ENCODE measurements around the gene B4GAT1.
A peak's percentile ranks its signal among the peaks of the same experiment; 100 is the strongest.

B4GAT1 gene

GRCh38 chr11:66336234-66337102 lies 11.0 kb downstream of the B4GAT1 start, which contains the start of gene RIN1:
Gene RIN1, minus strand, starts transcription at chr11:66336434. Its CDS starts 32 bp downstream, at chr11:66336402.
- DNase-seq, result peak in 1 of 6 experiments; percentile 24

DNA sequence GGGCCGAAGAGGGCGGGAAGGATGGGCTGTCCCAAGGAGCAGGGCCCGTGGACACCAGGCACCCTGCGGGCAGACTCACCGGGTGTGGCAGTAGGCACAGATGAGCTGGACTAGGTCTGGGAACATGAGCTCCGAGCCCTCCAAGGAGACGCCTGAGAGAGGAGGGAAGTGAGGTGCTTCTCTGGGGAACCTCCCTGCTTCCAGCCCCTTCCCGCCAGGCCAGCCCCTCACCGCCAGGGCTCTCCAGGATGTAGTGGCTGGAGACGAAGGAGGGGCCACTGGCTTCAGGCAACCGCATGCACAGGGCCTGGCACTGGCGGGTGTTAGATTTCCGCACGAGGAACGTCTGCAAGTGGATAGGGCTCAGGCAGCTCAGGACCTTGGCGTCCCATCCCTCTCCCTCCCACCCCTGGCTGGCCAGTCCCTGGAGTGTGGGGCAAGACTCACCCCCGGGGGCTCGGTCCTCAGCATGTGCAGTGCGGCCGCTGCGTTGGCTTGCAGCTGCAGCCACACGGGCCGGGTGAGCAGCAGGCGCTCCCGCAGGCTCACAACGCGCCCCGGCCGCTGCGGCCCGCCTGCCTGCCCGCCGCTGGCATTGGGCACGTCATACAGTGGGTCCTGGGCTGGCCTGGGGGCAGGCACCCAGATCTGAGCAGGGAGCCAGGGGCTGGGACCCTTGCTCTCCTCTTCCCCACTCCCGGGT lies 11.7 kb downstream of the B4GAT1 start:
- DNase-seq, result peak in 1 of 6 experiments; percentile 18

DNA sequence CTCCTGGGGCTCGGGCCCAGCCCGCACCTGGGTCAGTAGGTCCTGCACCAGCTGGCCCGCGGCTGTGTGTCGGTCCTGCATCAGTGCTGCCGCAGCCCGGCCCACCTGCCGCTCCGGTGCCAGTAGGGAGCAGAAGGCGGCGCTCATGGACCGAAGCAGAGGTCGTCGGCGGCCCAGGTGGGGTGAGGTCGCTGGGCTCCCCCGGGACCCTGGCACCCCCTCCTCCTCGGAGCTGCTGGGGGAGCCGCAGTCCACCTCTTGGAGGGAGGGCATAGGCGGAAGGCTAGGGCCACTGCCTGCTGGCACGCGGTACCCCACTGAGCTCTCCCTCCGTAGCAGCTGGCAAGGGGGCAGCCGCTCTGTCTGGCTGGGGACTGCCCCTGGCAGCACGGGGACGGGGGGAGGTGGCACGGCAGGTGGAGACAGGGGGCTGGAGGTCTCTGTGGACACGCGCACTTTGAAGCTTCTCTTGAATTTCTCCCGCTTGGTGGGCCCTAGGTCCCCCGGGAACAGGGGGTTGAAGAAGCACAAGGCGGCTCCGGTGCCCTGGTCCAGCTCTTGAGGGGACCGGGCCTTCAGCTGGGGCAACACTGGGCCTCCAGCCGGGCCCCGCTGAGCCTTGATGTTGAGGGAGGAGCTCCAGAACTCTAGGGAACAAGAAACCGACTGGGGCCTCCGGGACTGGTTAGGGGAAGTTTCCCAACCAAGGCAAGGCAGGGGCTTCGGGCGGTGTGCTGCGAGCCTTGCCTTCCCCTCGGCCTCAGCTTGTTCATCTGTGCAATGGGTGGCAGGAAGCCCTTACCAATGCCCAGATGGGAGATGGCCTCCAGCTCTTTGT lies 12.6 kb downstream of the B4GAT1 start:
- DNase-seq, result no peak

DNA sequence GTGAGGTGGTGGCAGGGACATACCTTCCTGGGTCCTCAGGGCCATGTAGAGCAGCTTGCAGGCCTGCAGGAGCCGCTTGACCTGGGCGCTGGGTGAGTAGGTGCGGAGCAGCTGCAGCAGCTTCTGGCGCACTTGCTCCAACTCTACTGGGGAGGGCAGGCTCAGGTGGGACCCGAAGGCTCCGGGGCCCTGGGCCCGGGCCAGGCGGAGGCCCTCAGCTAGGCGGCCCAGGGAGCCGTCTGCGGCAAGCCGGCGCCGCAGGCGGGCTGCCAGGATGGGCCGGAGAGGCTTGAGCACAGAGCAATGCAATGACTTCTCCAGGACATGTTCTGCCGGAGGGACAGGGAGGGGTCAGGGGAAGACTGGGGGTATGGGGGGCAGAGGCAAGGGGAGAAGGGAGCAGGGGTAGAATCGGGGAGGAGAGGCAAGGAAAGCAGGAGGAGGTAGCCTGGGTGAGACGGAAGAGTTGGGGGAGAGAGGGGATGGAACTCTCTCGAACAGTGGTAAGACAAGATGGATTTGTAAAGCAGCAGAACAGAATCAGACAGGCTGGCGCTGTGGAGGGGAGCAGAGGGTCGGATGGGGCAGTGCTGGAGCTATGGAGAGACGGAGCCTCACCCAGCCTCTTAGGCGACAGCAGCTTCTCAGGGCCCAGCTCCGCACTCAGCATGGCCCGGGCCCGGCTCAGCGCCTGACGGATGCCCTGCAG lies 13.4 kb downstream of the B4GAT1 start:
- no peak for DNase-seq

DNA sequence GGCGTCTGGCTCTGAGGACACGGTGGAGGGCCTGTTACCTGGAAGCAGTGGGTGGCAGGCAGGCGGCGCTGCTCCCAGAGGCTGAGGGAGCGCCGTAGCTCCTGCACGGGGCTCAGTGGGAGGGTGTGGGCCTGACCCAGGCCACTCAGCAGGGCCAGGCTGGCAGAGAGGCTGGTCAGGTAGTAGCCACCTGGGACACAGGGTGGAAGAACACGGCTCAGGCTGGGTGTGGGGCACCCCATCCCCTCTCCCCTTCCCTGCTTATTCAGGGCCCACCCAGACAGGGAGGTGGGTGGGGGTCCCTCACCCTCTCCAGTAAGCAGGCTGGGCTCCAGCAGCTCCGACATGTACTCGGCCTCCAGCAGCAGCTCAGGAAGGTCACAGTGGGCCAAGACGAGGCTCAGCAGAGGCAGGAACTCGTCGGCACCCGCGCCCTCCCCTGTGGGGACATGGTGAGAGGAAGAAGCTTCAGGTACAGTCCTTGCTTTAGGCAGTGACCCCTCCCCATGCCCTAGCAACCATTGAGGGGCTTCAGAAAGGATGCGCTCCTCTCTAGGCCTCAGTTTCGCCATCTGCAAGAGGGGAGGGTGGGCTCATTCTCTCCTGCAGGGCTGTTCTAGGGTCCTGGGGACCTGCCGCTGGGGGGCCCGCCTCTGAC lies 14.1 kb downstream of the B4GAT1 start:
- DNase-seq, result no peak

GRCh38 chr11:66332371-66333219 lies 14.8 kb downstream of the B4GAT1 start:
- DNase-seq, result no peak

- DNase-seq, result no peak
Observed at GRCh38 chr11:66331542-66332370, 15.7 kb downstream of the B4GAT1 start.

DNA sequence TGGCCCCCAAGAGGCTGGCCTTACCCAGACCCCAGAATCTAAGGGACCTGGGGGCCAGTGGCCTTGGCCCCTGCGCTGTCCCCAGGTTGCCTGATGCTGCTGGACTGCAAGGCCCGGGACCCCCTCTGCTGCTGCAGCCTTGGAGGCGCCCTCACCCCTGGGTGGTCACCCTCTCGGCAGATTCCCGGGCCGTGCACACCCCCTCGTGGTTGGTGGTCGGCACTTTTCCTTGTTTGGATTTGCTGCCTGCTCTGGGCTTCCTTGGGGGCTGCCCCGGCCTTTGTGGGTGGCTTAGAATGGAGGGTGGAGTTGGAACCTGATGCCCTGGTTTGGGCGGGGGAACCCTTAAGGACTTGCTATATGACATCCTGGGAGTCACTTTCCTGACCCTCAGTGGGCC lies 16.5 kb downstream of the B4GAT1 start:
- no peak for DNase-seq

- DNase-seq, result no peak
Observed at GRCh38 chr11:66329165-66329673, 18.2 kb downstream of the B4GAT1 start.

DNA sequence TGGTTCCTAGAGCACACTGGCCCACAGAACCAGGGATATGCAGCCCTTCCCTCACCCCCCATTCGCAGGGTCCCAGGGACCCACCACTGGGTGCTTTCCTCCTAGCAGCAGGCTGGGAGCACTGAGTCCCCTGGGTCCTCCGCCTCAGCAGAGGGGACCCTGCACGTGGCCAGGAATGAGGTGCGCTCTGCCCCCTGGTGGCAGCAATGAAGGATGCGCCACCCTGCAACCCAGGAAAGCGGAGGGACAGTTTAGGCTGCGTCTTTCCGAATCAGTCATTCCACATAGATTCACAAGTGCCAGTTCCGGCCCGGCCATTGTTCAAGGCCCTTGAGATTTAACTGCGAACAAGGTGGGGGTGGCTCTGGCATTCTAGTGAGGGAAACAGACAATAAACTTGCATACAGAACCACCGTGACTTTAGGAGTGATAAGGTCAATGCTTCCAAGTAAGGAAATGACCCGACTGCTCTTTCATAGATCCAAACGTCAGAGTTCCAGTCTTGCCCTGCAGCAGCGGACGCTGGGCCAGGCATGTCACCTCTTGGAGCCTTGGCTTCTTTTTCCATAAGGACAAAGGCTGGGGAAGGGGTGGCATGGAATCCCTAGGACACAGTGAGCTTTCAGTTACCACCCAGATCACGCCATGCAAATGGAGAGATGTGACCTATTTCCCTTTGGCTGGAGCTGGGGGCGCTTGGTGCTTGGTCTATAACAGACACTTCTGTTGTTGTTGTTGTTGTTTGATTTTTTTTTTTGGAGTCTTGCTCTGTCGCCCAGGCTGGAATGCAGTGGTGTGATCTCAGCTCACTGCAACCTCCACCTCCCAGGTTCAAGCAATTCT lies 18.9 kb downstream of the B4GAT1 start:
- DNase-seq, result peak; percentile 63 to 87 (median 77)

GRCh38 chr11:66328031-66328301 lies 19.5 kb downstream of the B4GAT1 start:
- DNase-seq, result no peak

GRCh38 chr11:66327171-66328030 lies 20.0 kb downstream of the B4GAT1 start:
- no peak for DNase-seq

- peak; percentile 15 to 49 (median 34) for DNase-seq
Observed at GRCh38 chr11:66326261-66327111, 20.9 kb downstream of the B4GAT1 start.

DNA sequence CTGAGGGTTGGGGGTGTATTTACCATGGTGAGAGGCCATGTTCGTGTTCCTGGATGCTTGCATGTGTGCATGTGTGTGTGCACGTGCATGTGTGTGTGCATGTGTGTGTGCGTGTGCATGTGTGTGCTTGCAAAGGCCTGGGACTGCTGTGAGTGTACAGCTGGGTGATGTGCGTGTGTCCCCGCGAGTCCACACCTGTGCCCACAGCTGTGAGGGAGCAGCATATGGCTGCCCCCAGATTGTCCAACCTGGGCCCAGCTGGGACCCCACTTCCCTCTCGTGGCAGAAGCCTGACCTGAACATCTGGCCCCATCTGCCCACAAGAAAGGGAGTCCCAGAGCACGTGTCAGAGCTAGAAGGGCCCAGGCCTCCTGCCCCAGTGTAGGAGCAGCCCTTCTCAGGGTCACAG lies 22.2 kb downstream of the B4GAT1 start:
- DNase-seq, result no peak

DNA sequence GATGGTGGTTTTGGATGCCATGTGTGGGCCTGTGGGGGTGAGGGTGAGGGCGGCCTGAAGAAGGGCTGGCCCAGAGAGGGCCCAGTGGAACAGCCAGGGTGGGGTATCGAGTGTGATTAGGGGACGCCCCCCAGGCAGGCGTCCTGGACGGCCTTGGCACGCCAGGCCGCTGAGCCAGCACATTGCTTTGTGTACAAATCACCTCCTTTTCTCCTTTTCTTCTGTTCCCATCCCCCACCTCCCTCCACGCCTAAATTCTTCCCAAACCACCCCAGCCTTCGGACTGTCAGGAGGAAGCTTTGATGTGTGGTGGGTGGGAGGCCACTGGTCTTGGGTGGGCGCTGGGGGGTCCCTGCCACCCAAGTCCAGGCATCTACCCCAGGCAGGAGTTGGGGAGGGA lies 22.8 kb downstream of the B4GAT1 start:
- DNase-seq, result no peak

DNA sequence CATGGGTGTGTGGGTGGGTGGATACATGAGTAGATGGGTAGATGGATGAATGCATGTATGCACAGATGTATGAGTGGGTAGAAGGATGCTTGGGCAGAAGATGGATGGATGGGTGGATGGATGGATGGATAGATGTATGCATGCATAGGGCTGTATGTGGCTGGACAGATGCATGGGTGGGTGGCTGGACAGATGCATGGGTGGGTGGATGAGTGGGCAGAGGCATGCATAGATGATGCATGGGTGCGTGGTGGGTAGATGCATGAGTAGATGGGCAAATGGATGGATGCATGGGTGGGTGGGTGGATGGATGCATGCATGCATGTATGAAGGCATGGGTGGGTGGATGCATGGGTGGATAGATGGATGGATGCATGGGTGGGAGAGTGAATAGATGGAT lies 23.7 kb downstream of the B4GAT1 start:
- DNase-seq, result no peak
